IMR-90 (cell line): ENCODE data around the gene PANK4.

ENCODE experiments used
- CHD1 ChIP-seq: IDR thresholded peaks from 2 replicates; pipeline ENCODE4 v1.6.1; 2012; ENCODE audit warnings: low read depth, low read length, improper control_type of control experiment
- CTCF ChIP-seq: conservative IDR thresholded peaks from 2 replicates; pipeline ENCODE4 v1.5.1; 2012; ENCODE audit warnings: mild to moderate bottlenecking, low read depth, low read length, improper control_type of control experiment
- MAFK ChIP-seq: IDR thresholded peaks from 2 replicates; pipeline ENCODE4 v1.6.1; 2012; ENCODE audit warnings: low read depth, low read length, improper control_type of control experiment
- RAD21 ChIP-seq: IDR thresholded peaks from 2 replicates; pipeline ENCODE4 v1.6.1; 2012; ENCODE audit warnings: low read length, improper control_type of control experiment
- RCOR1 ChIP-seq: IDR thresholded peaks from 2 replicates; pipeline ENCODE4 v1.6.1; 2012; ENCODE audit warnings: mild to moderate bottlenecking, low read length, improper control_type of control experiment; ENCODE audit not compliant: insufficient replicate concordance
- TF ChIP-seq, protein P1 (sequence below): fragments of 150-350 bp; IDR thresholded peaks from 2 replicates; pipeline ENCODE4 v1.6.1; 2017; ENCODE audit warnings: mild to moderate bottlenecking, antibody characterized with exemption, low read length, low read depth

DNA sequence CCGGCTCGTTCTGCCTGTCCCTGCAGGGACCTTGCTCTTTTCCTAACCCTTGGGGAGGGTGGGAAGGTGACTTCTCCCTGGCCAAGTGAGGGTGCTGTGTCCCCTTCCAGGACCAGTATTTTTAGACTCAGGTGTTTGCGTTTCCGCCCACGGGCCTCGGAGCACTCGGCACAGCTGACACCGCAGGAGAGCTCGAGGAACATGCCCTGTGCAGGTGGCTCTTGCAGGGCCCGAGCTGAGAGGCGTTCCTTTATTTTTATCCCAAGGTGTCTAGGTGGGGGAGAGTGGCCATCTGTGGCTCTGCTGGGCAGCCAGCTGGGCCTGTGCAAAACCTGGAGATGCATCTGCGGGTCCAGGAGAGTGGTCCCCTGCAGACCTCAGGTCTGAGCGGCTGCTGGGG is 34.3 kb downstream of the PANK4 start:
- TF ChIP-seq RCOR1 (no peak), MAFK (no peak), CTCF (no peak), RAD21 (no peak), CHD1 (no peak)
- TF ChIP-seq, protein P1, sequence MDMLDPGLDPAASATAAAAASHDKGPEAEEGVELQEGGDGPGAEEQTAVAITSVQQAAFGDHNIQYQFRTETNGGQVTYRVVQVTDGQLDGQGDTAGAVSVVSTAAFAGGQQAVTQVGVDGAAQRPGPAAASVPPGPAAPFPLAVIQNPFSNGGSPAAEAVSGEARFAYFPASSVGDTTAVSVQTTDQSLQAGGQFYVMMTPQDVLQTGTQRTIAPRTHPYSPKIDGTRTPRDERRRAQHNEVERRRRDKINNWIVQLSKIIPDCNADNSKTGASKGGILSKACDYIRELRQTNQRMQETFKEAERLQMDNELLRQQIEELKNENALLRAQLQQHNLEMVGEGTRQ, result no peak
